IMR-90 (cell line): Measurements from ENCODE around the gene CDKAL1. TPM values are rescaled to one million over a fixed set of nuclear protein-coding genes. Genes with fewer than 3 reads are reported as not detected.

Source experiments
- ATAC-seq: fragments of 200-7000 bp; cut with Tn5 transposase; 2 replicates; pipeline ENCODE4 v1.9.1; 2020; ENCODE audit warnings: low read depth, mild to moderate bottlenecking, moderate library complexity
- BruUV-seq: library from RNA; stranded (reverse); fragments of 400-500 nt; replicated peaks from 2 replicates; lab custom pipeline; 2021; lab: Mats Ljungman, UMichigan
- CTCF ChIA-PET: fragments of 300-600 bp; formaldehyde crosslinking; extraction: SDS; loops from one replicate; lab custom pipeline; 2021; ENCODE audit warnings: antibody characterized with exemption; lab: Yijun Ruan, JAX
- POLR2A ChIA-PET: fragments of 300-600 bp; sonication (Branson Sonifier 250); formaldehyde crosslinking; loops from one replicate; lab custom pipeline; 2022; ENCODE audit warnings: antibody characterized with exemption; ENCODE audit not compliant: unreplicated experiment; lab: Charles Lee
- DNase-seq: peaks from one replicate; pipeline ENCODE4 v3.0.0; 2013
- H2AFZ ChIP-seq: replicated peaks from 2 replicates; pipeline ENCODE3; 2013; ENCODE audit warnings: low read length, mild to moderate bottlenecking; ENCODE audit not compliant: poor library complexity
- H2AK5ac ChIP-seq: 2 replicates; pipeline ENCODE4 v1.6.1; 2013; ENCODE audit warnings: low read depth, low read length, inconsistent platforms
- H2AK9ac ChIP-seq: replicated peaks from 2 replicates; pipeline ENCODE3; 2013; ENCODE audit warnings: mild to moderate bottlenecking, low read depth, low read length, moderate library complexity; ENCODE audit not compliant: poor library complexity
- H2BK120ac ChIP-seq: 2 replicates; pipeline ENCODE4 v1.6.1; 2013; ENCODE audit warnings: low read depth, low read length, inconsistent platforms
- H2BK15ac ChIP-seq: 3 replicates; pipeline ENCODE4 v1.6.1; 2013; ENCODE audit warnings: low read depth, low read length, inconsistent platforms
- H2BK20ac ChIP-seq: 2 replicates; pipeline ENCODE4 v1.6.1; 2013; ENCODE audit warnings: low read depth, mild to moderate bottlenecking, inconsistent platforms, low read length, moderate library complexity
- H2BK5ac ChIP-seq: 2 replicates; pipeline ENCODE4 v1.6.1; 2013; ENCODE audit warnings: mild to moderate bottlenecking, low read depth, low read length, inconsistent platforms; ENCODE audit not compliant: poor library complexity, severe bottlenecking
- H3K14ac ChIP-seq: replicated peaks from 2 replicates; pipeline ENCODE4 v1.6.1; 2013; ENCODE audit warnings: low read depth, low read length, inconsistent platforms
- H3K18ac ChIP-seq: 2 replicates; pipeline ENCODE4 v1.6.1; 2013; ENCODE audit warnings: low read depth, low read length, control low read depth
- H3K23ac ChIP-seq: 2 replicates; pipeline ENCODE4 v1.6.1; 2013; ENCODE audit warnings: low read depth, low read length, inconsistent platforms
- H3K27ac ChIP-seq: 2 replicates; pipeline ENCODE4 v1.5.1; 2013; ENCODE audit warnings: mild to moderate bottlenecking, control low read depth, low read length; ENCODE audit not compliant: insufficient read depth
- H3K27me3 ChIP-seq: 2 replicates; pipeline ENCODE4 v1.6.1; 2013; ENCODE audit warnings: low read length; ENCODE audit not compliant: control insufficient read depth, insufficient read depth
- H3K36me3 ChIP-seq: 2 replicates; pipeline ENCODE4 v1.6.1; 2013; ENCODE audit warnings: low read length, mixed read lengths; ENCODE audit not compliant: control insufficient read depth, insufficient read depth
- H3K4ac ChIP-seq: 2 replicates; pipeline ENCODE4 v1.6.1; 2013; ENCODE audit warnings: low read depth, low read length, inconsistent platforms
- H3K4me1 ChIP-seq: 2 replicates; pipeline ENCODE4 v1.6.1; 2013; ENCODE audit warnings: low read length, mixed read lengths; ENCODE audit not compliant: control insufficient read depth, insufficient read depth
- H3K4me2 ChIP-seq: 2 replicates; pipeline ENCODE4 v1.6.1; 2013; ENCODE audit warnings: low read depth, mild to moderate bottlenecking, control low read depth, low read length, moderate library complexity
- H3K4me3 ChIP-seq: 2 replicates; pipeline ENCODE4 v1.5.1; 2013; ENCODE audit warnings: low read depth, mild to moderate bottlenecking, control low read depth, low read length, moderate library complexity; ENCODE audit not compliant: insufficient read depth
- H3K56ac ChIP-seq: 2 replicates; pipeline ENCODE4 v1.6.1; 2013; ENCODE audit warnings: low read length, inconsistent platforms; ENCODE audit not compliant: insufficient read depth; ENCODE audit errors: extremely low read depth
- H3K79me1 ChIP-seq, 2 experiments: 2 replicates each; pipeline ENCODE4 v1.6.1; 2013; ENCODE audit warnings: low read length in 2 of 2, inconsistent platforms in 1 of 2, low read depth in 1 of 2
- H3K9ac ChIP-seq: 2 replicates; pipeline ENCODE4 v1.6.1; 2013; ENCODE audit warnings: low read depth, low read length, control low read depth
- H3K9me1 ChIP-seq: 2 replicates; pipeline ENCODE4 v1.6.1; 2013; ENCODE audit warnings: low read length, inconsistent platforms; ENCODE audit not compliant: insufficient read depth
- H3K9me3 ChIP-seq: 2 replicates; pipeline ENCODE4 v1.6.1; 2013; ENCODE audit warnings: low read length; ENCODE audit not compliant: control insufficient read depth, insufficient read depth
- H4K20me1 ChIP-seq: 2 replicates; pipeline ENCODE4 v1.6.1; 2013; ENCODE audit warnings: low read length, inconsistent platforms; ENCODE audit not compliant: insufficient read depth
- H4K5ac ChIP-seq: 2 replicates; pipeline ENCODE4 v1.6.1; 2013; ENCODE audit warnings: mild to moderate bottlenecking, low read depth, low read length, control low read depth
- H4K8ac ChIP-seq, 2 experiments: 2 replicates each; pipeline ENCODE4 v1.6.1; 2013; ENCODE audit warnings: low read depth in 2 of 2, low read length in 2 of 2, control low read depth in 1 of 2, inconsistent platforms in 1 of 2
- H4K91ac ChIP-seq: 2 replicates; pipeline ENCODE4 v1.6.1; 2013; ENCODE audit warnings: low read depth, low read length, inconsistent platforms; ENCODE audit not compliant: insufficient read depth
- BHLHE40 ChIP-seq: fragments of 150-350 bp; IDR thresholded peaks from 2 replicates; pipeline ENCODE4 v1.6.1; 2016; ENCODE audit warnings: mild to moderate bottlenecking, low read depth, low read length
- CEBPB ChIP-seq: IDR thresholded peaks from 2 replicates; pipeline ENCODE4 v1.6.1; 2012; ENCODE audit warnings: low read depth, low read length, improper control_type of control experiment
- CHD1 ChIP-seq: IDR thresholded peaks from 2 replicates; pipeline ENCODE4 v1.6.1; 2012; ENCODE audit warnings: low read depth, low read length, improper control_type of control experiment
- FOS ChIP-seq: fragments of 150-350 bp; IDR thresholded peaks from 2 replicates; pipeline ENCODE4 v1.6.1; 2016; ENCODE audit warnings: low read depth, low read length
- MAFK ChIP-seq: IDR thresholded peaks from 2 replicates; pipeline ENCODE4 v1.6.1; 2012; ENCODE audit warnings: low read depth, low read length, improper control_type of control experiment
- MAZ ChIP-seq: IDR thresholded peaks from 2 replicates; pipeline ENCODE4 v1.6.1; 2012; ENCODE audit warnings: low read depth, mild to moderate bottlenecking, low read length, improper control_type of control experiment, moderate library complexity, borderline replicate concordance
- MXI1 ChIP-seq: IDR thresholded peaks from 2 replicates; pipeline ENCODE4 v1.6.1; 2012; ENCODE audit warnings: low read depth, mild to moderate bottlenecking, low read length, moderate library complexity, borderline replicate concordance
- NFE2L2 ChIP-seq: fragments of 150-350 bp; IDR thresholded peaks from 2 replicates; pipeline ENCODE4 v1.6.1; 2016; ENCODE audit warnings: low read depth, mild to moderate bottlenecking, low read length
- RAD21 ChIP-seq: IDR thresholded peaks from 2 replicates; pipeline ENCODE4 v1.6.1; 2012; ENCODE audit warnings: low read length, improper control_type of control experiment
- RCOR1 ChIP-seq: IDR thresholded peaks from 2 replicates; pipeline ENCODE4 v1.6.1; 2012; ENCODE audit warnings: mild to moderate bottlenecking, low read length, improper control_type of control experiment; ENCODE audit not compliant: insufficient replicate concordance
- RFX5 ChIP-seq: IDR thresholded peaks from 2 replicates; pipeline ENCODE4 v1.8.0; 2012; ENCODE audit warnings: low read depth, mild to moderate bottlenecking, low read length, moderate library complexity
- SMC3 ChIP-seq: fragments of 150-350 bp; IDR thresholded peaks from 2 replicates; pipeline ENCODE4 v1.6.1; 2016; ENCODE audit warnings: low read depth, mild to moderate bottlenecking, antibody characterized with exemption, low read length, moderate library complexity
- USF2 ChIP-seq: fragments of 150-350 bp; IDR thresholded peaks from 2 replicates; pipeline ENCODE4 v1.6.1; 2017; ENCODE audit warnings: mild to moderate bottlenecking, antibody characterized with exemption, low read length, low read depth
- WGBS, 2 experiments: methylation state at CpG; one replicate each; pipeline versions ENCODE4 v1.1.5 to v1.1.7; 2013; ENCODE audit warnings: missing lambda C conversion rate in 2 of 2; ENCODE audit not compliant: insufficient read length in 1 of 2; ENCODE audit errors: extremely low coverage in 2 of 2; 5-methylcytosine and 5-hydroxymethylcytosine counted together
- dilution Hi-C: fragments of 300-500 bp; cut with HindIII; formaldehyde crosslinking; loops from one replicate; pipeline ENCODE4 v1.14.3; 2018; ENCODE audit warnings: low sequenced_read_pairs; ENCODE audit not compliant: unreplicated experiment
- in situ Hi-C: fragments of 300-500 bp; cut with MboI; formaldehyde crosslinking; loops from 3 replicates; pipeline ENCODE4 v1.14.3; 2019; ENCODE audit warnings: low sequenced_read_pairs, inconsistent platforms, mixed read lengths
- intact Hi-C: fragments of 100-400 bp; cut with micrococcal nuclease; formaldehyde crosslinking; loops from 2 replicates; pipeline ENCODE4 v1.10.0; 2022
- polyA plus RNA-seq, 3 experiments: library from polyadenylated mRNA; depleted of rRNA; stranded (reverse); fragments of >200 nt; gene quantifications; 2 replicates each; pipeline ENCODE4 v1.2.3, GENCODE V29; 2012; ENCODE audit warnings: low replicate concordance in 1 of 3
- total RNA-seq: library from RNA; depleted of rRNA; stranded (reverse); fragments of >200 nt; gene quantifications from 2 replicates; pipeline ENCODE4 v1.2.3, GENCODE V29; 2012
- TF ChIP-seq, protein P1 (sequence below): fragments of 150-350 bp; IDR thresholded peaks from 2 replicates; pipeline ENCODE4 v1.6.1; 2016; ENCODE audit warnings: low read depth, mild to moderate bottlenecking, low read length, moderate library complexity, borderline replicate concordance

CDKAL1 gene
- total and polyA plus RNA-seq, 2 of the 4 experiments (the other 2 are of a cell fraction) = 3.7 to 13.1 TPM

DNA sequence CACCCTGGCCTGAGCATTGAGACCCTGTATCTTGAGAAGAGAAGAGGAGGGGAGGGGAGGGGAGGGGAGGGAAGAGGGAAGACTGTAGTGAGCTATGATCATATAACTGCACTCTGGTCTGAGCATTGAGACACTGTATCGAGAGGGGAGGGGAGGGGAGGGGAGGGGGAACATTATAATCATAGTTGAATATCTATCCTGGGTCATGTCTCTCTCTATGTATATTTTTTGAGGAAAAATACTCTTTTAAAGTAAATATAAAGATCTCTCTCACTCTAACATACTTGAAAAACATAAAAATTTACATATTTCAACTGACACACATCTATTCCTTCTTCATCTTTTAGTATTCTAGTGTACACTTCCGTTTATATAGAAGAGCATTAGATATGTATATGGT is 431.0 kb downstream of the CDKAL1 start:
- H3K36me3 ChIP-seq = no peaks in the 10 kb centered on the region
- CTCF ChIA-PET = no interaction called here
- POLR2A ChIA-PET = no interaction called here
- no peak overlapping the region for H4K8ac ChIP-seq
- no peak overlapping the region for H2BK120ac ChIP-seq
- H3K79me1 ChIP-seq = no peaks in the 10 kb centered on the region
- H3K9me1 ChIP-seq = no peaks in the 10 kb centered on the region
- no peak overlapping the region for H2BK5ac ChIP-seq
- no peaks in the 10 kb centered on the region for H3K27me3 ChIP-seq
- no peak overlapping the region for H4K5ac ChIP-seq
- BruUV-seq = no TSS peak
- TF ChIP-seq RAD21 (no peak), NFE2L2 (no peak), FOS (no peak), CHD1 (no peak), MAZ (no peak), SMC3 (no peak), BHLHE40 (no peak), MAFK (no peak), RCOR1 (no peak), RFX5 (no peak), USF2 (no peak), MXI1 (no peak), CEBPB (no peak)
- TF ChIP-seq, protein P1, sequence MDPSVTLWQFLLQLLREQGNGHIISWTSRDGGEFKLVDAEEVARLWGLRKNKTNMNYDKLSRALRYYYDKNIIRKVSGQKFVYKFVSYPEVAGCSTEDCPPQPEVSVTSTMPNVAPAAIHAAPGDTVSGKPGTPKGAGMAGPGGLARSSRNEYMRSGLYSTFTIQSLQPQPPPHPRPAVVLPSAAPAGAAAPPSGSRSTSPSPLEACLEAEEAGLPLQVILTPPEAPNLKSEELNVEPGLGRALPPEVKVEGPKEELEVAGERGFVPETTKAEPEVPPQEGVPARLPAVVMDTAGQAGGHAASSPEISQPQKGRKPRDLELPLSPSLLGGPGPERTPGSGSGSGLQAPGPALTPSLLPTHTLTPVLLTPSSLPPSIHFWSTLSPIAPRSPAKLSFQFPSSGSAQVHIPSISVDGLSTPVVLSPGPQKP = no peak
- H3K27ac ChIP-seq = no peak overlapping the region
- H3K4me1 ChIP-seq = no peaks in the 10 kb centered on the region
- H3K4me3 ChIP-seq = no peak overlapping the region
- H4K91ac ChIP-seq = no peak overlapping the region
- H3K18ac ChIP-seq = no peak overlapping the region
- in situ Hi-C loops = no loop called here
- no peak overlapping the region for H3K23ac ChIP-seq
- no peak overlapping the region for H3K9ac ChIP-seq
- WGBS, 2 experiments = no CpG with 5 or more reads among the region's 2 CpGs
- H2AK5ac ChIP-seq = no peak overlapping the region
- dilution Hi-C loops = no loop called here
- H2BK15ac ChIP-seq = no peak overlapping the region
- H3K4me2 ChIP-seq = no peak overlapping the region
- H2AFZ ChIP-seq = no peak overlapping the region
- ATAC-seq = no peak
- intact Hi-C loops = no loop called here
- H3K9me3 ChIP-seq = peaks cover 3% of the 10 kb centered on the region; the same call in 1 of the 2 replicates
- no peak overlapping the region for H2BK20ac ChIP-seq
- H2AK9ac ChIP-seq = no peak overlapping the region
- no peak for DNase-seq
- no peak overlapping the region for H3K14ac ChIP-seq
- H3K56ac ChIP-seq = no peak overlapping the region
- no peak overlapping the region for H3K4ac ChIP-seq
- no peaks in the 10 kb centered on the region for H4K20me1 ChIP-seq
